ENCODE measurements around the gene IVD.

Gene IVD

GRCh38 chr15:40451527-40452158, 46.0 kb downstream of the IVD start:
- TF ChIP-seq CTCF (IDR thresholded peaks at IDR 0.05) = no peak

GRCh38 chr15:40452296-40453090, 46.9 kb downstream of the IVD start:
- no peak for TF ChIP-seq CTCF (IDR thresholded peaks at IDR 0.05)

- no peak for TF ChIP-seq CTCF (IDR thresholded peaks at IDR 0.05)
These were observed 49.4 kb downstream of the IVD start for GRCh38 chr15:40454904-40455391.

GRCh38 chr15:40456299-40456712, 50.7 kb downstream of the IVD start:
- TF ChIP-seq CTCF (IDR thresholded peaks at IDR 0.05) = no peak

GRCh38 chr15:40456738-40457137, 51.1 kb downstream of the IVD start:
- TF ChIP-seq CTCF (IDR thresholded peaks at IDR 0.05) = no peak

- TF ChIP-seq CTCF (IDR thresholded peaks at IDR 0.05) = no peak
These were observed 53.1 kb downstream of the IVD start for GRCh38 chr15:40458495-40459371.

GRCh38 chr15:40459391-40460015, 53.9 kb downstream of the IVD start:
- TF ChIP-seq CTCF (IDR thresholded peaks at IDR 0.05) = no peak
